ENCODE data around the gene POLD4. TPM values are rescaled to one million over a fixed set of nuclear protein-coding genes. Genes with fewer than 3 reads are reported as not detected.

POLD4 gene
- total RNA-seq, 4 donors from 2014 or later, result 74.3 to 329 (median 272) TPM

DNA sequence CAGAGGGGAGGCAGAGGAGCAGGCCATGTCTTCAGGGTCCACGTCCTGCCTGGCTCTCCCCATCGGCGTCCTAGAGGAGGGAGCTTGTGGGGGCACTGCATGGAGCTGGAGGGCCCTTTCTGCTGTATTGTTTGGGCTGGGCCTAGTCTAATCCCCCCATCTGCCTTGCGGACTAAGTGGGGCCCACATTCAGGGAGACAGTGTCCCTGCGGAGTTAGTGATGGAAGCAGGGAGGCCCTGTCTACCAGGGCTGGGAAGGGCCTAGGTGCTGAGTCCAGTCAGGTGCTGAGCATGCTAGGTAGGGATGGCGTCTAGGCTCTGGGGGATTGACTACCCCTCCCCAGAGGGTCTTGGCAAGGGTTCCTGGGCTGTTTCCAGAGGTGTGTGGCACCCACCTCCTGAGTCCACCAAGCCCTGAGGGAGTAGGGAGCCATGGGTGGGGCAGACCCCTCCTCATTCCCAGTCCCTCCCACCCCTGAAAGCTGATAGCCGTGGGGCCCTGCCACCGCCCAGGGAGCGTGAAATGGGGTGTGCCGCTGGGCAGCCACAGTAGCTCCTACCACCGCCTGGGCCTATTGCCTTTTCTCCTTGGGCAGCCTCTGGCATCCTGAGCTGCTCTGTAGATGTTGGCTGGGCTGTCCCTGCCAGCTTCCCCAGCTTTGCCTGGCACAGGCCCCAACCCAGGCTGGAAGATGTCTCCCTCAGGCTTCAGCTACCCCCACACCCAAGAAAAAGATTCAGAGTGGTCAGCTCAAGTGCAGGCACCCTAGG is 1.9 kb upstream of the POLD4 start:
- H3K4me3 ChIP-seq, result peak overlapping the region in 2 of 4 donors; percentile 33 to 39
- no peaks in the 10 kb centered on the region for H3K27me3 ChIP-seq
- no peak for DNase-seq
- H3K4me1 ChIP-seq, result peaks cover 9 to 59% (median 56%) of the 10 kb centered on the region in 4 donors
- no peaks in the 10 kb centered on the region for H3K36me3 ChIP-seq
- TF ChIP-seq POLR2A (IDR thresholded peaks at IDR 0.05) (no peak), CTCF (IDR thresholded peaks at IDR 0.05) (no peak)
- peak overlapping the region; percentile 98 to 100 (median 99) for H3K27ac ChIP-seq
- no peaks in the 10 kb centered on the region for H3K9me3 ChIP-seq

DNA sequence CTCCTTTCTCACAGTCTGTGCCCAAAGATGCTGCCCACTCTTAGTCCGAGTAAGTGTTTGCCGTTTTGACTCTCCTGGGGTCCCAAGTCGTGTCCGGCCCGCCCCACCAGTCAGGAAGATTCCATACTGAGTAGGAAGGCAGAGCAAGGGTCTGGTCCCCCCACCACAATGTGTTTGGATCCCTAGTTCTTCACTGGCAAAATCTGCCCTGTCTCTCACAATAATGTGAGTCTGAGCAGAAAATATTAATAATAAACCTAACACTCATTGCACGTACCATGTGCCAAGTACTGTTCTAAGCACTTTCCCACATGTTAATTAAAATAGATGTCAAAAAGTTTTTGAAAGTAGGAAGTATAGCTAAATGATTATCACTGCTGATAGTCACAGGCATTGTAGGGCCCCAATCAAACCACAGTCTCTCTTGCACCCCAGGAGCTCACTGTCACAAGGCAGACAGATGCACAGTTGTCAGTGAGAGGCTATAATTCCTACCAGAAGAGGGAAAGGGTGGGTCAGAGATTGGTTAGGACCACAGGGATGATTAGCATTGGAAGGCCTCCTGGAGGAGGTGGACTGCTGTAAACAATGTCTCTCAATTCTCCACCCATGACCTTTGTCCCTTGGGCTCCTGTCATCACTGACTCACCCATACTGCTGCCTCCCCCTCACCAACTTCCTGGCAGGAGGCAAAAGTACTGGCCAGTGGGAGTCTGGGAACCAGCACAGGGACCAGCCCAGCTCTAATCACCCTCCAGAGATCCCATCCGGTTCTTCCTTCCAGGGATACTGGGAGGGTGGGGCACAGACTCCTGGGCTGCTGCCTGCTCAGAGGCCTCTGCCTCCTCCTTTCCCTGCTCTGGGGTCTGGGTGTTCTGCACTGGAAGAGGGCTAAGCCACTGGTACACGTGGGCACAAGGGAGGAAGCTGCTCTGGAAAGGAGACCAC is 1.0 kb upstream of the POLD4 start:
- Histone ChIP-seq H3K36me3 (no peaks in the 10 kb centered on the region), H3K27me3 (no peaks in the 10 kb centered on the region), H3K4me1 (peaks cover 9 to 65% (median 56%) of the 10 kb centered on the region in 4 donors), H3K9me3 (no peaks in the 10 kb centered on the region), H3K27ac (peak overlapping the region; percentile 98 to 100 (median 99)), H3K4me3 (peak overlapping the region; percentile 64 to 79 (median 76))
- DNase-seq, result peak in 2 of 3 donors; percentile 86 to 91
- peak; percentile 70 to 95 for TF ChIP-seq POLR2A (IDR thresholded peaks at IDR 0.05)
- TF ChIP-seq CTCF (IDR thresholded peaks at IDR 0.05), result peak in 3 of 6 experiments; percentile 29 to 36 (median 33)

GRCh38 chr11:67352546-67353316 is 615 bp downstream of the POLD4 start:
- H3K4me1 ChIP-seq, result peaks cover 9 to 65% (median 56%) of the 10 kb centered on the region in 4 donors
- TF ChIP-seq CTCF (IDR thresholded peaks at IDR 0.05), result no peak
- H3K9me3 ChIP-seq, result no peaks in the 10 kb centered on the region
- peak; percentile 69 to 86 (median 80) for DNase-seq
- no peaks in the 10 kb centered on the region for H3K27me3 ChIP-seq
- H3K36me3 ChIP-seq, result no peaks in the 10 kb centered on the region
- peak overlapping the region; percentile 98 to 100 (median 99) for H3K27ac ChIP-seq
- H3K4me3 ChIP-seq, result peak overlapping the region; percentile 64 to 79 (median 76)

- peak in 2 of 3 donors; percentile 77 to 83 for DNase-seq
- TF ChIP-seq POLR2A (IDR thresholded peaks at IDR 0.05), result peak in 1 of 2 donors; percentile 4
- peak; percentile 75 to 95 (median 92) for TF ChIP-seq CTCF (IDR thresholded peaks at IDR 0.05)
- Histone ChIP-seq H3K9me3 (no peaks in the 10 kb centered on the region), H3K4me3 (peak overlapping the region in 3 of 4 donors; percentile 64 to 79 (median 72)), H3K36me3 (no peaks in the 10 kb centered on the region), H3K4me1 (peaks cover 9 to 63% (median 49%) of the 10 kb centered on the region in 4 donors), H3K27ac (peak overlapping the region; percentile 98 to 100 (median 99)), H3K27me3 (no peaks in the 10 kb centered on the region)
Observed at GRCh38 chr11:67351275-67352005, 1.9 kb downstream of the POLD4 start.
